ENCODE measurements around the gene NDUFAF8.

NDUFAF8 gene

GRCh38 chr17:81233316-81233715 is 5.8 kb upstream of the NDUFAF8 start:
- Histone ChIP-seq H2AFZ (ENCODE audit: low read depth, low read length, severe bottlenecking) (no peak overlapping the region), H3K27me3 (ENCODE audit: low read length) (no peaks in the 10 kb centered on the region), H3K27ac (ENCODE audit: low read depth, low read length) (no peak overlapping the region), H4K20me1 (ENCODE audit: low read depth, low read length) (no peaks in the 10 kb centered on the region), H3K9me3 (ENCODE audit: insufficient read depth, low read length) (no peaks in the 10 kb centered on the region), H3K4me2 (ENCODE audit: low read depth, low read length, poor library complexity, severe bottlenecking) (no peak overlapping the region), H3K9me2 (replicated peaks; ENCODE audit: insufficient read depth, low read length) (no peaks in the 10 kb centered on the region), H3K9ac (ENCODE audit: low read length) (no peak overlapping the region), H3F3A (ENCODE audit: insufficient read depth) (no peaks in the 10 kb centered on the region), H3K79me2 (ENCODE audit: insufficient read depth, low read length) (peaks cover 11% of the 10 kb centered on the region), H3K4me3 (ENCODE audit: insufficient read depth, low read length, poor library complexity, severe bottlenecking) (no peak overlapping the region), H3K36me3 (ENCODE audit: low read length) (no peaks in the 10 kb centered on the region)
- no peak for TF ChIP-seq CTCF (IDR thresholded peaks at IDR 0.05; ENCODE audit: insufficient read depth, low read length, poor library complexity, severe bottlenecking)
- TF ChIP-seq EZH2phosphoT487 (conservative IDR thresholded peaks at IDR 0.05; ENCODE audit: low read length) = no peak

- H3K79me2 ChIP-seq (ENCODE audit: insufficient read depth, low read length) = peaks cover 13% of the 10 kb centered on the region
- H3K9me3 ChIP-seq (ENCODE audit: insufficient read depth, low read length) = no peaks in the 10 kb centered on the region
- H3K27me3 ChIP-seq (ENCODE audit: low read length) = no peaks in the 10 kb centered on the region
- H2AFZ ChIP-seq (ENCODE audit: low read depth, low read length, severe bottlenecking) = no peak overlapping the region
- H3K4me2 ChIP-seq (ENCODE audit: low read depth, low read length, poor library complexity, severe bottlenecking) = no peak overlapping the region
- H3K4me3 ChIP-seq (ENCODE audit: insufficient read depth, low read length, poor library complexity, severe bottlenecking) = no peak overlapping the region
- no peaks in the 10 kb centered on the region for H3K36me3 ChIP-seq (ENCODE audit: low read length)
- TF ChIP-seq CTCF (IDR thresholded peaks at IDR 0.05; ENCODE audit: insufficient read depth, low read length, poor library complexity, severe bottlenecking) = no peak
- no peak for TF ChIP-seq EZH2phosphoT487 (conservative IDR thresholded peaks at IDR 0.05; ENCODE audit: low read length)
- no peaks in the 10 kb centered on the region for H3F3A ChIP-seq (ENCODE audit: insufficient read depth)
- no peaks in the 10 kb centered on the region for H3K9me2 ChIP-seq (replicated peaks; ENCODE audit: insufficient read depth, low read length)
- no peaks in the 10 kb centered on the region for H4K20me1 ChIP-seq (ENCODE audit: low read depth, low read length)
- no peak overlapping the region for H3K27ac ChIP-seq (ENCODE audit: low read depth, low read length)
- no peak overlapping the region for H3K9ac ChIP-seq (ENCODE audit: low read length)
Measured at GRCh38 chr17:81233811-81234505, 5.2 kb upstream of the NDUFAF8 start.

GRCh38 chr17:81234506-81234855 is 4.6 kb upstream of the NDUFAF8 start:
- H3F3A ChIP-seq (ENCODE audit: insufficient read depth) = no peaks in the 10 kb centered on the region
- H3K27ac ChIP-seq (ENCODE audit: low read depth, low read length) = no peak overlapping the region
- no peaks in the 10 kb centered on the region for H3K9me2 ChIP-seq (replicated peaks; ENCODE audit: insufficient read depth, low read length)
- no peak overlapping the region for H3K4me2 ChIP-seq (ENCODE audit: low read depth, low read length, poor library complexity, severe bottlenecking)
- no peak overlapping the region for H3K4me3 ChIP-seq (ENCODE audit: insufficient read depth, low read length, poor library complexity, severe bottlenecking)
- no peak overlapping the region for H3K9ac ChIP-seq (ENCODE audit: low read length)
- H3K36me3 ChIP-seq (ENCODE audit: low read length) = no peaks in the 10 kb centered on the region
- no peak for TF ChIP-seq EZH2phosphoT487 (conservative IDR thresholded peaks at IDR 0.05; ENCODE audit: low read length)
- TF ChIP-seq CTCF (IDR thresholded peaks at IDR 0.05; ENCODE audit: insufficient read depth, low read length, poor library complexity, severe bottlenecking) = no peak
- peaks cover 14% of the 10 kb centered on the region for H3K79me2 ChIP-seq (ENCODE audit: insufficient read depth, low read length)
- H2AFZ ChIP-seq (ENCODE audit: low read depth, low read length, severe bottlenecking) = no peak overlapping the region
- H4K20me1 ChIP-seq (ENCODE audit: low read depth, low read length) = no peaks in the 10 kb centered on the region
- H3K9me3 ChIP-seq (ENCODE audit: insufficient read depth, low read length) = no peaks in the 10 kb centered on the region
- H3K27me3 ChIP-seq (ENCODE audit: low read length) = no peaks in the 10 kb centered on the region
